Hippocampal formation (tissue), 2 donors: ENCODE measurements around the gene TMEM184C.

Experiments
- DNase-seq, 2 donors: peaks; one replicate each; lab custom pipeline; 2025; lab: John Stamatoyannopoulos, UW

The TMEM184C gene

DNA sequence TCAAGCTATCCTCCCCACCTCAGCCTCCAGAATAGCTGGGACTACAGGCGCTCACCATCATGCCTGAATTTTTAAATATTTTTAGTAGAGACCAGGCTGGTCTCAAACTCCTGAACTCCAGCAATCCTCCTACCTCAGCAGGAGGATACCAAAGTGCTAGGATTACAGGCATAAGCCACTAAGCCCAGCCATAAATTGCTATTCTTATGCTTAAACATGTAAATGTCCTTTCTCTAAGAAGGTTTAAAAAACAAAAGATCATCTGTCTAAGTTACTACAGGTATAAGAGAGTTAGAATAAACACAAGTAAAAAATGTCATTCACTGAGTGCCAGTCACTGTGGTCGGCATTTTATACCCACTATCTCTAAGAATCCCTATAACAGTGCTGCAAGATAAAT is 38.4 kb downstream of the TMEM184C start:
- no peak for DNase-seq

DNA sequence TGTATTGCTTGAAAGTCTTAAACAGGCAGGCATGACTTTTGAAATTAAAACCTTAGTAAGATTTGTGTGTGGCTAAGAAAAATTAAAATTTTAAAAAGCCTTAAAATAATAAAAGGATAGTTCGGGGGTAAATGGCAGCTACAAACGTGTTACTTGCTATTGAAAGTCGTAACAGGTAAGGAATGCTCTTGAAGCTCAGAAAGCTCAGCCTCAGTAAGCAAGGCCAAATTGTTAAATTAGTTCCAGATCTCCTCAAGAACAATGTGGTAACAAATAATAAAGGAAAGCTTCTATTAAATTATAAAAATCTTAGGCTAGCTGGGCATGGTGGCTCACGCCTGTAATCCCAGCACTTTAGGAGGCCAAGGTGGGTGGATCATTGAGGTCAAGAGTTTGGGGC is 41.3 kb downstream of the TMEM184C start:
- no peak for DNase-seq

DNA sequence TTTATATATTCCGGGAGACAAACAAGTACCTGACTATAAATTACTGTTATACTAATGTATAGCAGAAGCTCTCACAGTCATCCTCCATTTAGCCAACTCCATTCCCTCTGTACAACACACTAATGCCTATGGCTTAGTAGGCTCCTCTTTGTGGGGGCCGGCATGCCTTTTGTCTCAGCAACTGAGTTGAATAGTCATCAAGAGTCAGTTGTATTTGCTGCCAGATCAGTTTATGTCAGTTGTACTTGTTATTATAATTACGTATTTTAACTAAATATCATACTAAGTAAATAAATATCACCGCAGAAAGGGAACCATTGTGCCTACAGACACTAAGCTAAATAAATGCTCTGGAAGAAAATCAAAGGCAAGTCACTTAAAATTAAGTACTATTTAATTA is 56.9 kb downstream of the TMEM184C start:
- no peak for DNase-seq

DNA sequence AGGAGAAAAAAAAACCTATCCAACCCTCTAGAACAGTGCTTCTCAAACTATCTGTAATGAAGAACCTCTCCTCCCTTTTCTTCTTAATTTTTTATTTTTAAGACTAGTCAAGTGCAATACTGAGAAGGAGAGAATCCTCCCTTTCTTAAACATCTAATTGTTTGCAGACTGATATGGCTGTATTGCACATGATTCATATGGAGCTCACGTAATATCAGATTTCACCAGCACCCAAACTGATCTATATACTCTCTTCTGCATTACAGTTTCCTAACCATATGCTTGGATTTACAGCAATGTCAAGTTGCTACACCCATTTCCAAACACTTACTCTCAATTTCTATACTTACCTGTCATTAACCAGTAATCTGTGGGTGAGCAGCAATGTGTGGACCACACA is 57.3 kb downstream of the TMEM184C start:
- no peak for DNase-seq

DNA sequence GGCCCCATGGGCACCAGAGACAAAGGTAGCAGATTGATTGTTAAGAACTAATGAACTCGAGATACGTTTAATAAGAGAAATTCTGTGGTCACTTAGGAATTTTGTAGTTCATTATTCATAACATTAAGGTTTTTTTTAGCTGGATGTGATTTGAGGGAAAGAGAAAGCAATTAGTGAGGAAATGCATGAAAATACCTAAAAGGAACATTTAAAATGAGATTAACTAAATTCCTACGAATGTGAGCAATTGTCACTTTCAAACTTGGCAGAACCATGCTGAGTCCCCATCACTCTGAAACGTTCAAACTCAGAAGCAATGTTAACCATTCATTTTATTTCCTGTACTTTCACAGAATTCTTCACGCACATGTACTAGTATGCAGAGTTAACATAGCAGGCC is 60.9 kb downstream of the TMEM184C start:
- DNase-seq: no peak

DNA sequence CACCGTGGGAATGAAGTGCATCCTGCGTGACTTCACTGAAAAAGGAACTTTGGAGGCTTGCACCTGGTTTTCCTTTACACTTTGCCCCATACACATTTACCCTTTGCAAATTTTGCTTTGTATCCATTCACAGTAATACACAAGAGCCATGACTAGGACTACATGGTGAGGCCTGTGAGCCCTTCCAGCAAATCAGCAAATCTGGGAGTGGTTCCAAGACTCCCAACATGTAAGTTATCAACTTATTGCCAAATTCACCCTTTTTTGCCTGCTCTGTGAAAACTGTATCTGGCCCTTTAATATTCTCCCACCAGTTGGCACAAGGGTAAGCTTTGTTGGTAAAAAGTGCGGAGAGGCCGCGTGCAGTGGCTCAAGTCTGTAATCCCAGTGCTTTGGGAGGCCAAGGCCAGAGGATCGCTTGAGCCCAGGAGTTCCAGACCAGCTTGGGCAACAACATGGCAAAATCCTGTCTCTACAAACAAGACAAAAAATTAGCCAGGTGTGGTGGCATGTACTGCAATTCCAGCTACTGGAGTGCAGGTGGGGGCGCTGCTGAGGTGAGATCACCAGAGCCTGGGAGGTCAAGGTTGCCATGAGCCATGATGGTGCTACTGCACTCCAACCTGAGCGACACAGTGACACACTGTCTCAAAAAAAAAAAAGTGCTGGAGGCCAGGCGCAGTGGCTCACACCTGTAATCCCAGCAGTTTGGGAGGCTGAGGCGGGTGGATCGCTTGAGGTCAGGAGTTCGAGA is 61.8 kb downstream of the TMEM184C start:
- no peak for DNase-seq

DNA sequence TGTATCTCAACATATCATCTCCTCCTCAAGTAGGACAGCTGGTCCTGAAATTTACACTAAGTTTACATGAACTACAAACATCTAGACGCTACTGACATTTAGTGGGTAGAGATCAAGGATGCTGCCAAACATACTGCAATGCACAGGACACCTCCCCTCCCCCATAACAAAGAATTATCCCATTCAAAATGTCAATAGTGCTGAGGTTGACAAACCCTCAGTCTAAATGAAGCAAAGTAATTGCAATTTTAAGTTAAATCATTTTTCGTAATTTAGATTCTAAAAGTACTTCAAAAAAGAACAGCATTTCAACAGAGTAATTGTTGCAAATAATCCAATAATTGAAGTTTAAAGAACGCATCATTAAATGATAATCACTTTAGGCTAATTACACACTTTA is 65.6 kb downstream of the TMEM184C start:
- no peak for DNase-seq

DNA sequence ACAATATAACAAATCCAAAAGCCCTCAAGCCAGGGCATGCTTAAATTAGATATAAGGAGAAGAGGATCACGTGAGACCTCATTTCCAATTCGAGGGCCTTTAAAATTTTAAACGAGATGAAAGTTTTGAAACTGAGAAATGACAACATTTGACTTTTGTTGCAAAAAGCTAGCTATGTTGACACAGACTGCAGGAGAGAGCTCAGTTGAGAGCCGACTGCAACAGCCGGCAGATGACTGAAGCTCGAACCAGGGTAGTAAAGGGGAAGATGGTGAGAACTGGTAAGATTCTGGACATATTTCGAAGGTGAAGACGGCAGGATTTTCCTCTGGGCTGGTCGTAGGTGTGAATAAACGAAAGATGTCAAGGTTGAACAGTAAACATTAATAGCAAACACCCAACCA is 66.0 kb downstream of the TMEM184C start:
- DNase-seq: peak in 1 of 2 donors; percentile 11

DNA sequence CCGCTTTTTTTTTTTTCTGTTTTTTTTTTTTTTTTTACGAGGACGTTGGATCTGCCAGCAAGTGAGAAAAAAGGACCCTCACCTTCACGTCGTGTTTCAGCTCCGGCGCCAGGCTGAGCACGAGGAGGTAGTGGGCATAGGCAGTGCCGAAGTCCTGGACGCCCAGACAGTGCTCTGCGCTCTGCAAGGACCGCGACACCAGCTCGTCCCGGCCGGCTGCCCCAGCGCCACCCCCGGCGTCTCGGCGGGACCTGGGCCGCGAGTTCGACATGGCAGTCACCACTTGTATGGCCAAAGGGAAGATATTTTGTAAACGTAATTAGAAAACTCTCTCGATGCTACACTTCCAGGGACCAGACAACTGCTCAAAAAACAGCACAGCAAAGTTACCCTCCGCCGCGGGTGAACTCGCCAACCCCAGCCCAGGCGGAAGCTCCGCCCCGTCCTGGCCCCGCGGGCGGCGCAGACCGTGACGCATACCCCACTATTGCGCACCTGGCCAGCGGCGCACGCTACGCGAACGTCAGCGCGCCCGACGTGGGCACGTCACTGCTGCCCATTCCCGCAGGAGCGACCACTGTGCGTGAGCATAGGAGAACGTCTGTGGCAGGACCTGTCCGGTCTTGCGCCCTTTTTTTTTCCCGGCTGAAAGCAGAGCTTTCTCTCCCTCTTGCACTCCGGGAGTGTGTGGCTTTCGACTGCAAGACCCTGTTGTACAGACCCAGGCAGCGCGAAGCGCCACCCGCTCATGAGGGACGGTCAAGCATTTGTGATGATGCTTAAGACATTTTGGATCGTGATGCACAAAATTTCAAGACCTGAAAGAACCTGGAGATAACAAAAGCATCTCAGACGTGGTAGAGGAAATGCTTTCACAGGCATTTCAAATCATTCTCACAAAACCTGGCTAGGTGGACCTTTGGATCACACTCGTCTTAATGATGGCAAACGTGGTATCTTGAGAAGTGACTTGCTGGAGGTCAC is 66.8 kb downstream of the TMEM184C start, which contains the start of gene PRMT9:
Gene PRMT9 (minus strand): TSS at position 447 of the 984 bp plus-strand sequence. CDS start 176 bp downstream, at position 271.
- DNase-seq: peak; percentile 79 to 81

DNA sequence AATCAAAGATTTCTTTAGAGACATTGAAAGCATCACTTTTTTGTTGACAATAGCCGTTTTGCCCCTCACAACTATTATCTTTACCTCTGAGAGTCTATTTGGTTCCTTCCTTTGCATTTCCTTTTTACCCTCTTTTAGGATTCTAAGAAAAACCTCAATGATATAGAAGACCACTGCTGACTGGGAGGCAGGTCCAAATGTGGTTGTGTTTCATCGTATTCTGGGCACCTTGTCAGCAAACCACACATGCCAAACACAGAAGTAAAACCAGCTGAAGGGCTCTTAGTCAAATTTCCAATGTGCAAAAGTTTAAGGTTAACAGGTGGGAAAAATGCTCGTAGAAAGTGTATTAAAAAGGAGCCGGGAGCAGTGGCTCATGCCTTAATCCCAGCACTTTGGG is 71.9 kb downstream of the TMEM184C start:
- DNase-seq: no peak

DNA sequence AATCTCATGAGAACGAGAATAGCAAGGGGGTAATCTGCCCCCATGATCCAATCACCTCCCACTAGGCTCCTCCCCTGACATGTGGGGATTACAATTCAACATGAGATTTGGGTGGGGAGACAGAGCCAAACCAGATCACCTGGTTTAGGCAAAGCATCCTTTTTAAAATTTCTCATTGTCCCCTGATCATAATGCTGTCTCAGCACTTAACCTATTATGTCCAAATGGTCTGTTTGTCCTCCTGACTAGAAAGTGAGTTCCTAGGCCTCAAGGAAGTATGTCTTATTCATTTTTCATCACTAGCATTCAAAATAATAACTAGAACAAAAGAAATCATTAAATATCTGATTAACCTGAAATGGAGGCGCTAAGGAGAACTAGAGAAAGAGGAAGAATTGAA is 74.6 kb downstream of the TMEM184C start:
- no peak for DNase-seq

DNA sequence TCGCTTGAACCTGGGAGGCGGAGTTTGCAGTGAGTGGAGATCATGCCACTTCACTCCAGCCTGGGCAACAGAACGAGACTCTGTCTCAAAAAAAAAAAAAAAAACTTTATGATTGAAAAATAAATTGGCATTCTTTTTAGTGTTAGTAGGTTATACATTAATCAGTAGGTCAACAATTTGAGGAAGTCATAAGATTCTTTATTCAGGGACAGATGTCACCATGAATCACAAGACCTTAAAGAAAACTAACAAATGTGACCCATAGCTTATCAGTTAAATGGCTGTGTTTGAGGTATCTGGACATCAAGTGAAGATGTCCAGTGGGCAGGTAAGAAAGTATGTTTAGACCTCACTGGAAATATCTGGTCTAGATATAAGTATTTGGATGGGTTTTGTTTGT is 76.0 kb downstream of the TMEM184C start:
- no peak for DNase-seq

DNA sequence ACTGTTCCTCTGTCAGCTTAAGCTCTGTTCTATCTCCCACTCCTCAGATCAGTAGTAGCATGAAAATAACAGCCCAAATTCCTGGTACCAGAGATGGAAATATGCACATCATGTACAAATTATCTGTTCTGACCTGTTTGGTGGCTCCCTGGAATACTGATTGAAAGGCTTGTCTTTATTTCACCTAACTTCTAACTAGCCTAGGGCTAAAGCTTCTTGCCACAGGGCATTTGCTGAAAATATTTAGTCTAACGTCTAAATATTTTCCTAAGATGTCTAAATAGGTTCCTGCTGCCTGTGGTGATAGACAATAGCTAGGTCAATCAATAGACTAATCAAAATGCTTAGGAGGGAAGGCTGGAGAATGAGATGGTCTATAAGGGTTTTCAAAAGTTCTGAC is 79.7 kb downstream of the TMEM184C start:
- no peak for DNase-seq

DNA sequence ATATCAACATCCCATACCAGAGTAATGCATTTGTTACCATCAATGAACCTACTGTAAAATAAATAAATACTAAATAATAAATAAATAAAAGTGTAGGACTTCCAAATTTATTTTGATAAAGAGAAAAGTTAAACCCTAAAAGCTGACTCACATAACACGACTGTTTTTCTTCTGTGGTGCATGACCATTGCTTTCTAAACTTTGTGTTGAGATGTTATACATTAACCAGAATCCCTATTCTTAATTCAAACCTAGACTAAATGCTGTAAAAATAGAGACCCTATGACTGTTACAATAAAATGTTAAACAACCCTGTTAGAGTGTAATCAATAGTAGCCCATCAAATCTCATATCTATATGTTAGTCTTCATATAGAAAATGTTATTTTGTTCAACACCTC is 87.6 kb downstream of the TMEM184C start:
- DNase-seq: no peak

DNA sequence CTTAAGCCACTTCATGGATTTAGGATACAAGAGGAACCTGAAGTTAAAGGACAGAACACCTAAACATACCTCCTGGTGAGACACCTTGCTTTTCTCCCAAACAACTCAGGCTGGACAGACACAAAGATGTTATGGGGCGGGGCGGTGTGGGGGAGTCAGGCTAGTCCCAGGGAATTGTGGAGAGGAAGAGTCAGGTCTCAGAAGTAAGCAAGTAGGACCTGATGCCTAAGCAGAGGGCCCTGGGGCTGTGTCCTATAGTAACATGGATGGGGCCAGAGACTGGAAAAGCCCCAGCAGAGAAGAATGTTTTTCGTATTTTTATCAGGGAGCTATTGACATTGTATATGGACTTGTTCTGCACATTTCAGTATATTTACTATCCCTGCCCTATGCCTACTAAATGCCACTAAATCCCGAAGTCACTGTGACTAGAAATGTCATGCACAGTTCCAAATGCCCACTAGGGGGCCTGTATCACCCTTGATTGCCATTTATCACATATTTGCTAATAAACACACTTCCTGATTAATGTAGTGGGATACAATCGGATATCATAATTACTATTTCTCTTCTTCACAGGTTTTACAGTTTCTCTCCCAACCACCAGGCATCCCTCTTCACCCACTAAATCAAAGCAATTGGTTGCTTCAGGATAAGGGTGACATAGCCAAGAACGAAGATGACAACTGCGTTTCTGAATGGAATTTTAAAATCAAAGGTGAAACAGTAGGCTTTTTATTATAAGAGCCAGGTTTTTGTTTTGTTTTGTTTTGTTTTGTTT is 90.9 kb downstream of the TMEM184C start:
- DNase-seq: peak; percentile 6 to 22

DNA sequence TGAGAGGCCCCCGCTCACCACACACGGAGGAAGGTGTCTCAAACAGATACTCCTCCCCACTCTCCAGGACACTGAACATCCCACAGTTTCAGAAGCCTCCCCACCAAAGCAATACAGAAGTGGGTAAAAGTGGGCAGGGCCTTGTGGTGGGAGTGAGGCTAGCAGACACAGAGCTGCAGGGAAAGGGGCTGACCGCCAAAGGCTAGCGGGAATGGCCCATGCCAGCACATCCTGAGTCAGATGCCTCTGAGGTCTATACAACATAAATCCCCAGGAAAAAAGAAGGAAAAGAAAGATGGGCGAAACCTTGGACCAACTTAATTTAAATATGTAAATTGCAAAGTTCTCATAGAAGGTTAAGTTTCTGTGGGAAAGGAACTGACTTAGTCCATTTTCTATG is 92.8 kb downstream of the TMEM184C start:
- no peak for DNase-seq

DNA sequence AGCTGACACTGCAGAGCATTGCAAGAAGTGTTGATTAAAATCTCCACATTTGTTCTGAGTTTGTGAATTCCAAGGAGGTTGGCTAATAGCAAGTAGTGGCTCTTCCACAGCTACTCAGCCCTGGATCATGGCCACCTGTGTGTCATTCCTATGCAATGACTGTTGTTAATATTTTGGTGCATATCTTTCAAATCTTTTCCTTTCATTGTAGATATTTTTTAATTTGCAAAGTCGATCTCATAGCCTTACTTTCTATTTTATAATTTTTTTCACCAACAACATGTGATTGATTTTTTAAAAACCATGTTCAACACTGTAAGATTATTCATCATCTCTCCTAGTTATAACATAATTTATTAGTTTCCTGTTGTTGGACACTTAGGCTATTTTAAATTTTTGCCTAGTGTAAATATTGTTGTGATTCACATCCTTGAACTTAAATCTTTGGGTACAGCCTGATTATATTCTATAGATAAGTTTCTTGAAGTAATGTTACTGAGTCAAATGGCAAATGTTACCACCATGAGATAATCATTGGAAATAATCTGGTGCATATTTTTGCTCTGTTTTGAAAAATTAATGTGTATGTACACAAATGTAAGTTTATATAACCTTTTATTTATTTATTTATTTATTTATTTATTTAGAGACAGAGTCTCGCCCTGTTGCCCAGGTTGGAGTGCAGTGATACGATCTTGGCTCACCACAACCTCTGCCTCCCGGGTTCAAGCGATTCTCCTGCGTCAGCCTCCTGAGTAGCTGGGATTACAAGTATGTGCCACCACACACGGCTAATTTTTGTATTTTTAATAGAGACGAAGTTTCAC is 97.6 kb downstream of the TMEM184C start:
- DNase-seq: no peak

DNA sequence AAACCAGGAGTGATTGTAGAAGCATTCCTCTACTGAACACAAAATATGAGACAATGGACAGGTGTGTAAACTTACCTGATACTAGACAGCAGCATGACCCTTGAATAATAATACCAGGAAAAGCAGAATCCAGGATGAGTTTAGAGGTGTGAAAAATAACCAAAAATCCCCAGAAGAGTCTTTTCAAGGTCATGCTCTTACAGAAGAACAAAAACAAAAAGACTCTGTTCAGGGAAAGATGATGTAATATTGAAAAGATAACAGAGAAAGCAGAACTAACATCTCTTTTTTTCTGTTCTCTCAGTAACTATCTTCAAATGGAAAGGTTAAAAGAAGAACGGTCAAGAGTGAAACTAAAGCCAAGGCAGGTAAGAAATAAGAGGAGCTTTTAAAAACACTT is 100.7 kb downstream of the TMEM184C start:
- DNase-seq: no peak
